GM19193 (cell line): ENCODE data around the gene SIGLEC1.

Experiments
- POLR2A ChIP-seq: IDR thresholded peaks from 4 replicates; pipeline ENCODE4 v1.6.1; 2011; ENCODE audit not compliant: insufficient read depth, insufficient read length; ENCODE audit errors: extremely low read depth

SIGLEC1 gene

DNA sequence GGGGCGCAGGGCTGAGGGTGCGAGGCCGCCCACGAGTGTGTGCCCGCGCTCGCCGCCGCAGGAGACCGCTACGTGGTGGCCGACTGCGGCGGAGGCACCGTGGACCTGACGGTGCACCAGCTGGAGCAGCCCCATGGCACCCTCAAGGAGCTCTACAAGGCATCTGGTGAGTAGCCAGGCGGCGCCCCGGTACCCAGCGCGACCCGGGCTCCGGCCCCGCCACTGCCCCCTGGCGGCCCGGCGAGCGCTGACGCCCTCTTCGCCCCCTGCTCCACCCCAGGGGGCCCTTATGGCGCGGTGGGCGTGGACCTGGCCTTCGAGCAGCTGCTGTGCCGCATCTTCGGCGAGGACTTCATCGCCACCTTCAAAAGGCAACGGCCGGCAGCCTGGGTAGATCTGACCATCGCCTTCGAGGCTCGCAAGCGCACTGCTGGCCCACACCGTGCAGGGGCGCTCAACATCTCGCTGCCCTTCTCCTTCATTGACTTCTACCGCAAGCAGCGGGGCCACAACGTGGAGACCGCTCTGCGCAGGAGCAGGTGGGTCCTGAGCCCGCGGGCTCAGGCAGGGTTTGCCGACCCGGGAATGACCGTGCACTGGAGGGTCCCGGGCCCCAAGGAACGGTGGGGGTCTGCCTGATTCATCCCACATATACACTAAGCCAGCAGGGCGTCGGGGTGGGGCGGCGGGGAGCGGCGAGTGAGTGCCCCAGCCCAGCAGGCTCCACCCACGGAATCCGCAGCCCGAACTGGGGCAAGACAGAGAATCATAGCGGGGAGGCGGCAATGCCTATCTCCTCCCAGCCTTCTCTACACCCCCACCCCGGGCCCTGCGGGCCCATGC, 37.5 kb upstream of the SIGLEC1 start:
- TF ChIP-seq POLR2A: no peak

DNA sequence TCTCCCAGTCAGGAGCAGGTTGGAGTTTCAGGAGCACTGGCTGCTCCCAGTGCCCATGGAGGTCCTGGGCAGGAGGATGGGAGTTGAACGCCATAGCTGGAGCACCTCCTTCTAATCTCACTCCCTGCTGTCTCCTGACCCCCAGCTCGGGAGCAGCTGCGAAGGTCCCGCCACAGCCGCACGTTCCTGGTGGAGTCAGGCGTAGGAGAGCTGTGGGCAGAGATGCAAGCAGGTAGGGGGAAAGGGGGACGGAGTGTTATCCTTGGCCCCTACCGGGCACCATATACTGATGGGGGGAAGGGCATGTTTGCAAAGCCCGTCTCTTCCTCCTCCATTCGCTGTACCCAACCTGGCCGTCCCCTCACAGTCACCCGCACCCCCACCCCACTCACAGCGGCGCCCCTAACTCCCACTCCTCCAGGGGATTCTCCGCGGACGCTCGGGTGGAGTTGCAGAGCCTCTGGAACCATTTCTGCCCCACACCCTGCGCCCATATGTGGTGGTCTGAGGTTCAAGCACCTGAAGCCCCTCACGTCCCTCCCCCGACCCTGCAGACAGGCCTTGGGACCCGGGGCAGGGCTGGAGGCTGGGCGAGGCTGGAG, 36.8 kb upstream of the SIGLEC1 start:
- no peak for TF ChIP-seq POLR2A

DNA sequence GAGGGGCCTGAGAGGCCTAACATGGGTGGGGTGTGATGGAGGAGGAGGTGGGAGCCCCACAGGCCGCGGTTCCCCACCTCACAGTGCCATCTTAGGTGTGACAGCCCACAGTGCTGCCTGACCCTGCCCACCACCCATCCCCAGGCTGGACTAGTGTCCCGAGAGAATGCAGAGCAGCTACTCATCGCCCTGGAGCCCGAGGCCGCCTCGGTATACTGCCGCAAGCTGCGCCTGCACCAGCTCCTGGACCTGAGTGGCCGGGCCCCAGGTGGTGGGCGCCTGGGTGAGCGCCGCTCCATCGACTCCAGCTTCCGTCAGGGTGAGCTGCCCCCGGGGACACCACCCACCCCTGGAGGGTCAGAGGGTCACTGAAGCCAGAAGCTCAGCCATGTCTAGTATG, 35.7 kb upstream of the SIGLEC1 start:
- TF ChIP-seq POLR2A: no peak

DNA sequence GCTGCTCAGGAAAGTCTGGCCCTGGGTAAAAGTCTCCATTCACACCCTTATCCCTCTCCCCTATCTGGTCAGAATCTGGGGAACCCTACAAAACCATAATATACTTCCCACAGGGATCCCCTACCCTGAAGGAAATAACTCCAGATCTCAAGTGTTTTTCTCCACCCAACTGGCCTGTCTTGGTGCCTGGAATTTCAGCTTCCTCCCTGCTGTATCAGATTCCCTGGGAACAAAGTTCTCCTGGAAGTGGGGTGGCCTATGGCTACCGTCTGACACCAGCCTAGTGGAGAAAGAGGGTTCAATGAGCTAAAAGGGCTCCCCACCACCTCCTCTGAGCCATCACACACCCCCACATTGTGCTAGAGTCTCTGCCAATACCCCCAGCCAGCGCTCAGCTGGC, 35.1 kb upstream of the SIGLEC1 start:
- no peak for TF ChIP-seq POLR2A

DNA sequence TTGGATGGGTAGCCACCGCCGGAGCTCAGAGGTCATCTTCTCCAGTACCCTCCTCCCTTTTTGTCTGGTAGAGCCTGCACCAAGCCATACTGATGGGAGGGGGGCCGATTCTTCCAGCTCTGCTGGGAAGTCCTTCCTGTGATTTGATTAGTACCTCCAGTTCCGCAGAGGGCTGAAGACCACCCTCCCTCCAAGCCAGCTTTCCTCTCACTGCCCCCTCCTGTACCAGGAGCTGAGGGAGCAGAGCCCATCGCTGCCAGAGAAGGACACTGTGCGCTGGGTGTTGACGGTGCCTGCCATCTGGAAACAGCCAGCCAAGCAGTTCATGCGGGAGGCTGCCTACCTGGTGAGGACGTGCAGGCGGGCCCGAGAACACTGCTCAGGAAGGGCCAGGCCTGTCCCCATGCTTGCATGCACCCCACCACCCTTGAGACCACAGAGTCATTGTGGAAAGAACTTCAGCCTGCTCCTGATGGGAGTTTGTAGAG, 33.3 kb upstream of the SIGLEC1 start:
- TF ChIP-seq POLR2A: no peak

DNA sequence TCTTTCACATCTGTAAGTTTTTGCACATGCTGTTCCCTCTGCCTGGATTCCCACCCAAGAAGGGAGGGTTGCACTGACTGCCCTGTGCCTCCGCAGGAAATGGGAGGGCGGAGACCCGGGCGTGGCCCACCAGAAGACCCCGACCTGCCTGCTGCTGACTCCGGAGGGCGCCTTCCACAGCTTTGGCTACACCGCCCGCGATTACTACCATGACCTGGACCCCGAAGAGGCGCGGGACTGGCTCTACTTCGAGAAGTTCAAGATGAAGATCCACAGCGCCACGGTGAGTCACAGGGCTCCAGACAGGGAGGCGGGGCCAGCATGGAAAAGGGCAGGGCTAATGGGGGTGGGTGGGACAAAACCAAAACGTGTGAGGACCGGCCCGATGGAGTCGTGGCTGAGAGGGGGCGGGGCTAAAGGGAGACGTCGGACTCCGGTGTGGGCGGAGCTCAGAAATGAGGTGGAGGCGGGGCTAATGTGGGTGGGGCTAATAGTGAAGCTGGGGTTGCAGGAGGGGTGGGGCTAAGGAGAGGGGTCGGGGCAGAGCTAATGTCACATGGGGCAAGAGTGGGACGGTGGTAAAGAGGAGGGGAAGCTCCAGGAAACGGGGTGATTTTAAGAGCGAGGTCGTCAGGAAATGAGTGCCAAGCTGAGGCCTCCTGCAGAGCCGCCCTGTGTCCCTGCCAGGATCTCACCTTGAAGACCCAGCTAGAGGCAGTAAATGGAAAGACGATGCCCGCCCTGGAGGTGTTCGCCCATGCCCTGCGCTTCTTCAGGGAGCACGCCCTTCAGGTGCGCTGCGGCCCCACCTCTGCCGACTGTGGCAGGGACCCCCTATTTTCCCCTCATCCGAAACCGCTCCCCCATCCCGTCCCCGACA, 32.6 kb upstream of the SIGLEC1 start:
- no peak for TF ChIP-seq POLR2A

DNA sequence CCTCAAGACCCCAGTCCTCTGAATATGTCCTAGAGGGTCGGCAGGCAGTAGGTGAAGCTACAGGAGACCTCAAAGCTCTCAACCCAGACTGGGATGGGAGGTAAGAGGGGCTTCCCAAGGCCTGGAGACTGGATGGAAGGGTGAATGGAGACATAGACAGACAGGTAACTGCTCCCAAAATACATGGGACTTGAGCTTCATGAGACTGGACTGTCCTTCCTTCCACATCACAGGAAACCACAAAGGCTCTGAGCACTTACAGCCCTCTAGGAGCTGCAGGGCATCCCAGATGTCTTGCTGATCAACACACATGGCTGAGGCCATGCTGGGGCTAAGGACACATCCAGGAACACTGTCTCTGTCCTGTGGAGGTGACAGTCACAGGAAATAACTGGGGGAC, 31.6 kb upstream of the SIGLEC1 start:
- TF ChIP-seq POLR2A: no peak

DNA sequence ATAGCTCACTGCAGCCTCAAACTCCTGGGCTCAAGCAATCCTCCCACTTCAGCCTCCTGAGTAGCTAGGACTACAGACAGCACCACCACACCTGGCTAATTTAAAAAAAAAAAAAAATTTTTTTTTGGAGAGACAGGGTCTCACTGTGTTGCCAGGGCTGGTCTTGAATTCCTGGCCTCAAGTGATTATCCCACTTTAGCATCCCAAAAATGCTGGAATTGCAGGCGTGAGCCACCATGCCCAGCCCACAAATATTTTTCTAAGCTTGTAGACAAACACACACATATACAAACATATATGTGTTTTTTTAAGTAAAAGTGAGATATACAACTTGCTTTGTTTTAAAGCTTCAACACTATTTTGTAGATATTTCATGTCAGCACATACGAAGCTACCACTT, 30.9 kb upstream of the SIGLEC1 start:
- no peak for TF ChIP-seq POLR2A

DNA sequence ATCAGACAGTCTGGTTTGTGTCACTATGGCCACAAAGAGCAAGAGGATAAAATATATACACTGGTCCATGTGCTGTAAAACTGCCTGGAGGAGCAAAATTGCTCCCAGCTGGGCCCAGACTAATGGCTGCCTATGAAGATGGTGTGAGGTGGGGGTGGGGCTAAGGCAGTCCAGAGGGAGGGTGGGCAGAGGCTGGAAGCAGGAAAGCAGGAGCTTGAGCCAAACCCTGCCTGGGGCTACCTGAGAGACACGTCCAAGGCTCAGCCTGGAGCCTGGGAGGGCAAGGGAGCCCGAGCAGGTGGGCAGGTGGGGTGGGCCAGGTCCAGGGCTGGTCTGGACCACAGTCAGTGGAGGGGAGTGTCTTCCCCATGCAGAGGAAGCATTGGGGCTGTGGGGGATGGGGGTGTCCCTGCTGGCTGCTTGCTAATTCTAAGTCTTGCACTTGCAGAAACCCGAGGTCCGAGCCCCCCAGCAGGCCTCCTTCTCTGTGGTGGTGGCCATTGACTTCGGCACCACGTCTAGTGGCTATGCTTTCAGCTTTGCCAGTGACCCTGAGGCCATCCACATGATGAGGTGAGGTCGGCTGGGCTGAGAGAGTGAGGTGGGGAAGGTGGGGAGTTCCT, 29.5 kb upstream of the SIGLEC1 start:
- no peak for TF ChIP-seq POLR2A

DNA sequence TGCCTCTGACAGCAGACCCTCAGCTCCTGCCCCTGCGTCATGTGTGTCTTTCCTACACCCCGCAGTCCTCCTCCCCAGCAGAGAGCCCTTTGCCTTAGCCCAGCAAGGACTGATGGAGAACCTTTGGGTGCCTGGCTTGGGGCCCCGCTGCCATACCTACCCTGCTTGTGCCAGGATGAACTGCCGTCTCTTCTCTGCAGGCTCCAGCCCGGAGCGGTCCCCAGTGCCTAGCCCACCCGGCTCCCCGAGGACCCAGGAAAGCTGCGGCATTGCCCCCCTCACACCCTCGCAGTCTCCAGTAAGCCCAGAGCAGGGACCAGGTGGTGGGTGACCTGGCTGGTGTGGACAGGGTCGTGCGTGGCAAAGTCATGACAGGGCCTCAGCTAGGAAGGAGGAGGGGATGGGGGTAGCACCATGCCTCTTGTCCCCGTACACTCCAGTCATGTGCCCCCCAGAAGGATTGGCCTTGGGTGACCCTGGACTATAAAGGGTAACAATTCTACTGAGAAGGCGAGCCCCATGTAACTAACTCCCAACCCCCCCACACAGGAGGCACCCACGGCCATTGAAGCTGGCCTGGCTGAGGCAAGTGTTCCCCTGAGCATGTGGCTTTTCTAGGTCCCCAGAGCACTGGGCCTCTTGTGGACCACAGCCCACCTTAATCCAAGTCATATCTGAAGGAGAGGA, 28.4 kb upstream of the SIGLEC1 start:
- no peak for TF ChIP-seq POLR2A

DNA sequence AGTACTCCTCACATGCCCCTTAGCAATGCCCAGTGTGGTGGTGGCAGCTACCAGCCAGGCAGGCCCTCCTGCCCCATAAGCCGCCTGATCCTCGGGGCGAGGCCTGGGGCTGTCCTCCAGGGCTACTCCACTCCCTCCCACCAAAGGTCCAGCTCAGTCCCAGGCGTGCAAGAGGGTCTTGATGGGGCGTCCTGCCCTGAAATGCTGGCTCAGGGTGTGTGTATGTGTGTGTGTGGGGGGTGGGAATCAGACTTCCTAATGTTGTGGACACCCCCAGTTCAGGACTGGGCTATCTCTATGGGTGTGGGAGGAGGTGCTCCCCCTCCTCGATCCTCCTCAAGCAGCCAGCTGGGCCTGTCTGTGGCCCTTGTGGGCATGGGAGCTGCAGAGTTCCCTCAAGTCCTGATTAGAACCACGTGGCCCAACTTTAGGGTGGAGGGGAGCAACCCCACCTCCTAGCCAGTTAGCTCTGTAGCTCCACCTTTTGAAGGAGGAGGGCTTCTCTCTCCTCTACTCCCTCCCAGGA, 27.6 kb upstream of the SIGLEC1 start:
- no peak for TF ChIP-seq POLR2A

DNA sequence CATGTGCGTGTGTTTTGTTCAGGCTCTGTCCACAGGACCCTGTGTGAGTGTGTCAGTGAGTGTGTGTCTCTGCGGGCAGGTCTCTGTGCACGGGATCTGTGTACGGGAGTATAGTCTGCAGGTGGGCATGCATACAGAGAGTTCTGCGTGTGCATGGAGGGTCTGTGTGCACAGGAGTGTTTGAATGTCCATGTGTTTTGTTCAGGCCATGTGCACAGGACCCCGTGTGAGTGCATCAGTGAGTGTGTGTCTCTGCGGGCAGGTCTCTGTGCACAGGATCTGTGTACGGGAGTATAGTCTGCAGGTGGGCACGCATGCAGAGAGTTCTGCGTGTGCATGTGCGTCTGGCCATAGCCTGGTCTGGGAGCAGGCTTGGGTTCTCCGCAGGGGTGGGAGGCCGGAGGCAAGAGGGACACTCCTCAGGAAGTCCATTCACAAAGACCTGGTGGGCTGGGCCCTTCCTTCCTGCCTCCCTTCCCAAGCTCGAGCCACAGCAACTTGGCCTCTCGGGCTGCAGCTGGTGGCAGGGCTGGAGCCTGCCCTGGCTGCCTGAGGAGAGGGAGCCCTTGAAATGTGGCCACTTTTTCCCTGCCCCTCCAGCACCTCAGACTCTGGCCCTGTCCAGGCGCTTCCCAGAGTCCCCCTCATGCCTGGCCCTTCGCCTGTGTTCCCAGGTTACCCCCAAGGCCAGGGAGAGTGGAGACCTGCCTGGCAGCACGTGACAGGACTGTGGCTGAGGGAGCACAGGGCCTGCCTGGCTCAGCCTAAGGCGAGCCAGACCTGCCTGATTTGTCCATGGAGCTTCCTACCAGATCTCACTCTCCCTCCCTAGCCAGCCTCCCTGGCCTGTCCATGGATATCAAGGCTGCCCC, 26.9 kb upstream of the SIGLEC1 start:
- TF ChIP-seq POLR2A: no peak

DNA sequence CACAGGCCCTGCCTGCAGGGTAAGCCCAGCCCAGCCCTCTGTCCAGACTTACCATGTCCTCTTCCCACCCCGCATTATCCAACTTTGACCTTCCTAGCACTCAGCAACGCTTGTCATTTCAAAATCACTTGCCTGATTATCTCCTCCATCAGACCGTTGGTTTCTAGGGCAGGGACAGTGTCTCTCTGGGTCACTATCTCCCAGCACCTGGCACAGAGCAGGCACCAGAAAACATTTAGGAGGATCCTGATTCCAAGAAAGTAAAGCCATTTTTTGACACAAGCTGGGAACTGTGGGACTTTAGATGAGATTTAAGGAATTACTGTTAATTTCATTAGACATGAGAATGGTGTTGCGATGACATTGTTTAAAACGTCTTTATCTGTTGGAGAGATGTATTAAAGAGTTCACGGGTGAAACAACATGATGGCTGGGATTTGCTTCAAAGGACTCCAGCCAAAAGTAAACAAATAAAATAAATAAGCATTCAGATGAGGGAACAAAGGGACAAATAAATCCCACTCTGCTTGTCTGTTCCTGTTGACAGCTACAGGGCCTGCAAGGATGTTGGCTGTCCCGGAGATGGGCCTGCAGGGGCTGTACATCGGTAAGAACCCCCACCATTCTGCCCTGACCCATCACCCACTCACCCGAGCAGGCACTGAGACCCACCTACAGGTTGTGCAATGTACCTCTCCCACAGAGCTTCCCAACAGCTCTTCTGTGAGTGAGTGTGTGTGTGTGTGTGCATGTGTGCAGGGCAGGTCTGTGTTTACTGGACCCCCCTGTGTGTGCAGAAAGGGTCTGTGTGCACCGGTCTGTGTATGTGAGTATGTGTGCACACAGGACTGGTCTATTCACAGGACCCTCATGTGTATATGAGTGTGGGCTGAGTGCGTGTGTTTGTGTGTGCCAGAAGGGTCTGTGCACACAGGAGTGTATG, 26.0 kb upstream of the SIGLEC1 start:
- TF ChIP-seq POLR2A: no peak

DNA sequence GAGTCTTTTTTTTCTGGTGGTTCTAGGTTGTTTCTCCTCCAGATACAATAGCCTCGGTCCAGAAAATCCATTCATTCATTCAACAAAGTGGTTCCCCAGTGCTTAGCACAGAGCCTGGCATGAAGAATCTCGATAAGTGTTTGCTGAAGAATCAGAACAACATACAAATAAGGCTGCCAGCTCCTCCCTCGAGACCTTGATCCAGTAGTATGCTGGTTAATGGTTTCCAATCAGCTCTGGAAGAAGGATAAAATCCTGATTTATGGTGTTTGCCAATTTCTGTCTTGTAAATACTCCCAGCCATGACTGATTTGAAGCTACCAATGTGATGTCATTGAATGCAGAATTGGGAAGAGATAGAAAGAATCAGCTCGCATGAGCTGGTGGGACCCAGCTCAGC, 23.4 kb upstream of the SIGLEC1 start:
- TF ChIP-seq POLR2A: no peak
